Prostate gland (tissue), 2 donors: ENCODE data around the gene ARHGEF11.

Experiments used
- POLR2A ChIP-seq: fragments of 450-650 bp; IDR thresholded peaks from one replicate; pipeline ENCODE4 v1.6.1; 2016; ENCODE audit warnings: antibody characterized with exemption, mild to moderate bottlenecking
- POLR2AphosphoS5 ChIP-seq: sonication (generic); formaldehyde crosslinking; IDR thresholded peaks from one replicate; pipeline ENCODE4 v1.6.1; 2017; ENCODE audit warnings: antibody characterized with exemption
- TF ChIP-seq, protein P1 (sequence below), 4 experiments: fragments of 200-600 bp in 2 of 4; fragments of 450-650 bp in 2 of 4; sonication (generic) in 2 of 4; IDR thresholded peaks; 1 replicate in 3 of 4; 2 replicates in 1 of 4; pipeline ENCODE4 v1.5.1; 2016 to 2019; ENCODE audit warnings: antibody characterized with exemption in 4 of 4, mild to moderate bottlenecking in 2 of 4, moderate library complexity in 2 of 4

DNA sequence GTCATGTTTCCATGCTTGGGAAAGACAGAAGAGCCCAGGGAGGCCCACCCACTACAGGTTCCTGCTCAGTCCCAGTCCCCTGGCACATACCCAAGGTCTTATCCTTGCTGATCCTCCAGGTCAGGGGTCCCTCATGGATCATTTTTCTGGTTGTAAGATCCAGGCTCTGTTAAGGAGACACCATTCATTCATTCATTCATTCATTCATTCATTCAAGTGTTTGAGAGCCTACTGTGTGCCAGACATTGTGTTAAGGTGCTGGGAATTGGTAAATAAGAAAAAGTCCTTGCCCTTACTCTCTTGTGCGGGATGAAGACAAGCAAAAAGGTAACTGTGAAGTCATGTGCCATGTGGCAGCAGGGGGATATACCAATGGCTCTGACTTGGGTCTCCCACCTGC, 101.3 kb downstream of the ARHGEF11 start:
- TF ChIP-seq, protein P1, sequence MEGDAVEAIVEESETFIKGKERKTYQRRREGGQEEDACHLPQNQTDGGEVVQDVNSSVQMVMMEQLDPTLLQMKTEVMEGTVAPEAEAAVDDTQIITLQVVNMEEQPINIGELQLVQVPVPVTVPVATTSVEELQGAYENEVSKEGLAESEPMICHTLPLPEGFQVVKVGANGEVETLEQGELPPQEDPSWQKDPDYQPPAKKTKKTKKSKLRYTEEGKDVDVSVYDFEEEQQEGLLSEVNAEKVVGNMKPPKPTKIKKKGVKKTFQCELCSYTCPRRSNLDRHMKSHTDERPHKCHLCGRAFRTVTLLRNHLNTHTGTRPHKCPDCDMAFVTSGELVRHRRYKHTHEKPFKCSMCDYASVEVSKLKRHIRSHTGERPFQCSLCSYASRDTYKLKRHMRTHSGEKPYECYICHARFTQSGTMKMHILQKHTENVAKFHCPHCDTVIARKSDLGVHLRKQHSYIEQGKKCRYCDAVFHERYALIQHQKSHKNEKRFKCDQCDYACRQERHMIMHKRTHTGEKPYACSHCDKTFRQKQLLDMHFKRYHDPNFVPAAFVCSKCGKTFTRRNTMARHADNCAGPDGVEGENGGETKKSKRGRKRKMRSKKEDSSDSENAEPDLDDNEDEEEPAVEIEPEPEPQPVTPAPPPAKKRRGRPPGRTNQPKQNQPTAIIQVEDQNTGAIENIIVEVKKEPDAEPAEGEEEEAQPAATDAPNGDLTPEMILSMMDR (IDR thresholded peaks at IDR 0.05), result no peak
- TF ChIP-seq POLR2A, result no peak
- no peak for TF ChIP-seq POLR2AphosphoS5
